ENCODE data around the gene LDLRAD4.
"Not testable (repeated sequence)": the region's sequence is repeated elsewhere in the genome, so short reads cannot be mapped to it uniquely, and the experiment has no call there.

The LDLRAD4 gene

GRCh38 chr18:13605901-13606300 lies 387.3 kb downstream of the LDLRAD4 start:
- no peak for TF ChIP-seq CTCF (conservative IDR thresholded peaks at IDR 0.05; ENCODE audit: low read depth, low read length)
- DNase-seq (ENCODE audit: low read depth), result no peak
- H3K4me3 ChIP-seq (ENCODE audit: low read depth, low read length), result no peak overlapping the region

GRCh38 chr18:13606604-13607254 lies 388.2 kb downstream of the LDLRAD4 start:
- TF ChIP-seq CTCF (conservative IDR thresholded peaks at IDR 0.05; ENCODE audit: low read depth, low read length), result no peak
- no peak for DNase-seq (ENCODE audit: low read depth)
- no peak overlapping the region for H3K4me3 ChIP-seq (ENCODE audit: low read depth, low read length)

GRCh38 chr18:13608024-13608562 lies 389.5 kb downstream of the LDLRAD4 start:
- not testable (repeated sequence) for DNase-seq (ENCODE audit: low read depth)

GRCh38 chr18:13608791-13609532 lies 390.4 kb downstream of the LDLRAD4 start:
- DNase-seq (ENCODE audit: low read depth), result no peak
- no peak overlapping the region for H3K4me3 ChIP-seq (ENCODE audit: low read depth, low read length)
- no peak for TF ChIP-seq CTCF (conservative IDR thresholded peaks at IDR 0.05; ENCODE audit: low read depth, low read length)

More at GRCh38 chr18:13608024-13608562, 389.5 kb downstream of the LDLRAD4 start:
- H3K4me3 ChIP-seq (ENCODE audit: low read depth, low read length), result not testable (repeated sequence)

GRCh38 chr18:13610555-13611141 lies 392.1 kb downstream of the LDLRAD4 start:
- no peak for TF ChIP-seq CTCF (conservative IDR thresholded peaks at IDR 0.05; ENCODE audit: low read depth, low read length)
- DNase-seq (ENCODE audit: low read depth), result no peak
- peak overlapping the region; percentile 39 for H3K4me3 ChIP-seq (ENCODE audit: low read depth, low read length)

- TF ChIP-seq CTCF (conservative IDR thresholded peaks at IDR 0.05; ENCODE audit: low read depth, low read length), result no peak
- peak; percentile 24 for DNase-seq (ENCODE audit: low read depth)
- peak overlapping the region; percentile 39 for H3K4me3 ChIP-seq (ENCODE audit: low read depth, low read length)
Observed at GRCh38 chr18:13611142-13611600, 392.6 kb downstream of the LDLRAD4 start.

GRCh38 chr18:13611601-13612195 lies 393.1 kb downstream of the LDLRAD4 start:
- no peak for TF ChIP-seq CTCF (conservative IDR thresholded peaks at IDR 0.05; ENCODE audit: low read depth, low read length)
- H3K4me3 ChIP-seq (ENCODE audit: low read depth, low read length), result no peak overlapping the region
- peak; percentile 27 for DNase-seq (ENCODE audit: low read depth)
